Transverse colon (tissue), 4 donors: ENCODE data around the gene SLC31A2. TPM values are rescaled to one million over a fixed set of nuclear protein-coding genes. Genes with fewer than 3 reads are reported as not detected.

Experiments used
- DNase-seq: peaks from one replicate; pipeline ENCODE4 v3.0.0-alpha.2; 2019
- H3K27ac ChIP-seq, 4 donors: fragments of 200-600 bp; sonication (generic); 2 replicates each; pipeline ENCODE4 v1.5.1; 2016 to 2018; ENCODE audit warnings: inconsistent platforms in 4 of 4
- H3K27me3 ChIP-seq: fragments of 200-600 bp; sonication (generic); 2 replicates; pipeline ENCODE4 v1.5.1; 2017; ENCODE audit warnings: inconsistent platforms
- H3K36me3 ChIP-seq, 4 donors: fragments of 200-600 bp; sonication (generic); 2 replicates each; pipeline ENCODE4 v1.5.1; 2017 to 2019; ENCODE audit warnings: inconsistent platforms in 4 of 4
- H3K4me1 ChIP-seq, 4 donors: fragments of 200-600 bp; sonication (generic); 2 replicates each; pipeline ENCODE4 v1.5.1; 2017 to 2020; ENCODE audit warnings: inconsistent platforms in 4 of 4
- H3K4me3 ChIP-seq, 4 donors: fragments of 200-600 bp; sonication (generic); 1 replicate in 1 of 4; 2 replicates in 3 of 4; pipeline versions ENCODE4 v1.5.1 to v1.6.1; 2017 to 2019; ENCODE audit warnings: inconsistent platforms in 4 of 4
- H3K9me3 ChIP-seq, 2 donors: fragments of 200-600 bp; sonication (generic); 2 replicates each; pipeline ENCODE4 v1.5.1; 2017 to 2019; ENCODE audit warnings: inconsistent platforms in 2 of 2
- EP300 ChIP-seq: sonication (generic); formaldehyde crosslinking; IDR thresholded peaks from one replicate; pipeline ENCODE4 v1.6.1; 2017; ENCODE audit warnings: antibody characterized with exemption, low read depth
- POLR2A ChIP-seq: fragments of 450-650 bp; IDR thresholded peaks from one replicate; pipeline ENCODE4 v1.6.1; 2016; ENCODE audit warnings: antibody characterized with exemption, mild to moderate bottlenecking, moderate library complexity
- POLR2AphosphoS5 ChIP-seq, 3 donors: sonication (generic); formaldehyde crosslinking; IDR thresholded peaks; one replicate each; pipeline ENCODE4 v1.6.1; 2016; ENCODE audit warnings: antibody characterized with exemption in 3 of 3
- WGBS, 2 donors: methylation state at CpG; one replicate each; pipeline ENCODE4 v1.1.5; 2018; ENCODE audit warnings: low coverage in 1 of 2; 5-methylcytosine and 5-hydroxymethylcytosine counted together
- in situ Hi-C, 4 donors: fragments of 200-750 bp; cut with MboI; loops; one replicate each; pipeline versions ENCODE4 v1.15.0 to v1.15.1; 2017; ENCODE audit warnings: low sequenced_read_pairs in 3 of 4, low pct_ligation_motif_present in 1 of 4, low pct_unique_long_range_greater_than_20kb in 1 of 4
- intact Hi-C: fragments of 100-400 bp; cut with DNase I; formaldehyde crosslinking; loops from one replicate; pipeline ENCODE4 v1.15.1; 2023; ENCODE audit warnings: low total_unique reads
- total RNA-seq, 4 donors: library from RNA; depleted of rRNA; stranded (reverse); fragments of >200 nt; gene quantifications; one replicate each; pipeline ENCODE4 v1.1.0, GENCODE V29; 2016
- TF ChIP-seq, protein P1 (sequence below), 5 experiments: fragments of 200-600 bp in 3 of 5; fragments of 450-650 bp in 2 of 5; sonication (generic) in 3 of 5; IDR thresholded peaks; 1 replicate in 2 of 5; 2 replicates in 3 of 5; pipeline ENCODE4 v1.5.1; 2016 to 2017; ENCODE audit warnings: antibody characterized with exemption in 5 of 5, inconsistent platforms in 3 of 5, mild to moderate bottlenecking in 2 of 5, moderate library complexity in 1 of 5

SLC31A2 gene
- total RNA-seq, 4 donors from 2014 or later = 4.4 to 81.6 (median 40.3) TPM

- Histone ChIP-seq H3K4me1 (no peaks in the 10 kb centered on the region), H3K27me3 (no peaks in the 10 kb centered on the region), H3K9me3 (no peaks in the 10 kb centered on the region), H3K27ac (no peak overlapping the region), H3K4me3 (no peak overlapping the region), H3K36me3 (peaks cover 0 to 83% (median 33%) of the 10 kb centered on the region in 4 donors)
- no peak for DNase-seq
- TF ChIP-seq POLR2AphosphoS5 (IDR thresholded peaks at IDR 0.05) = no peak
- TF ChIP-seq POLR2A = no peak
- TF ChIP-seq, protein P1, sequence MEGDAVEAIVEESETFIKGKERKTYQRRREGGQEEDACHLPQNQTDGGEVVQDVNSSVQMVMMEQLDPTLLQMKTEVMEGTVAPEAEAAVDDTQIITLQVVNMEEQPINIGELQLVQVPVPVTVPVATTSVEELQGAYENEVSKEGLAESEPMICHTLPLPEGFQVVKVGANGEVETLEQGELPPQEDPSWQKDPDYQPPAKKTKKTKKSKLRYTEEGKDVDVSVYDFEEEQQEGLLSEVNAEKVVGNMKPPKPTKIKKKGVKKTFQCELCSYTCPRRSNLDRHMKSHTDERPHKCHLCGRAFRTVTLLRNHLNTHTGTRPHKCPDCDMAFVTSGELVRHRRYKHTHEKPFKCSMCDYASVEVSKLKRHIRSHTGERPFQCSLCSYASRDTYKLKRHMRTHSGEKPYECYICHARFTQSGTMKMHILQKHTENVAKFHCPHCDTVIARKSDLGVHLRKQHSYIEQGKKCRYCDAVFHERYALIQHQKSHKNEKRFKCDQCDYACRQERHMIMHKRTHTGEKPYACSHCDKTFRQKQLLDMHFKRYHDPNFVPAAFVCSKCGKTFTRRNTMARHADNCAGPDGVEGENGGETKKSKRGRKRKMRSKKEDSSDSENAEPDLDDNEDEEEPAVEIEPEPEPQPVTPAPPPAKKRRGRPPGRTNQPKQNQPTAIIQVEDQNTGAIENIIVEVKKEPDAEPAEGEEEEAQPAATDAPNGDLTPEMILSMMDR (IDR thresholded peaks at IDR 0.05) = no peak
- no peak for TF ChIP-seq EP300
- intact Hi-C loops = no loop called here
- in situ Hi-C loops = no loop called here
- WGBS, 2 donors = 94% methylated on average over 2 of the region's 2 CpGs; no CpG with 5 or more reads in 1 of the 2 donors
These were observed 26.4 kb downstream of the SLC31A2 start for GRCh38 chr9:113177251-113177650.

- Histone ChIP-seq H3K27ac (no peak overlapping the region), H3K4me1 (no peaks in the 10 kb centered on the region), H3K4me3 (no peak overlapping the region), H3K9me3 (no peaks in the 10 kb centered on the region), H3K27me3 (no peaks in the 10 kb centered on the region), H3K36me3 (peaks cover 0 to 83% (median 33%) of the 10 kb centered on the region in 4 donors)
- TF ChIP-seq, protein P1 (IDR thresholded peaks at IDR 0.05) = no peak
- TF ChIP-seq EP300 (no peak), POLR2A (no peak), POLR2AphosphoS5 (IDR thresholded peaks at IDR 0.05) (no peak)
- in situ Hi-C loops = no loop called here
- intact Hi-C loops = no loop called here
- DNase-seq = no peak
- WGBS, 2 donors = 67% methylated on average over 1 of the region's 1 CpG; no CpG with 5 or more reads in 1 of the 2 donors
These were observed 27.3 kb downstream of the SLC31A2 start for GRCh38 chr9:113178087-113178486.

DNA sequence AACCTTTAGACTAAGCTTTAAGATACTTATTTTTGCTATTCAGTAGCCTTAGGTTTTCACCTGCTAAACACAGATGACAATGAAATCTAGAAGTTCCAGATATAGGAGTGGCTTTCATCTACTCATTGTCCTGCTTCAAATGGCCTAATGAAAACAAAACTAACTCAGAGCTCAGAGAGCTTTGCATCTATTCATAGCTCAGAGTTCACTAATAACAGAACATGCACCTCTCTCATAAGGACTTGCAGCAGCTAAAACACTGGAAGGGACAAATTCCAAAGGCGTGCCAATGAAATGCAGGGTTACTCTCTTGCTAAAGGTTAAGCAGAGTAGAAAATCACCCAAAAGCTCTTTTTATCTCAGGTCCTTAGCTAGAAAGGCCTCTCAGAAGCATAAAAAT lies 29.0 kb downstream of the SLC31A2 start:
- H3K27me3 ChIP-seq = no peaks in the 10 kb centered on the region
- H3K4me3 ChIP-seq = no peak overlapping the region
- peaks cover 0 to 85% (median 37%) of the 10 kb centered on the region in 4 donors for H3K36me3 ChIP-seq
- no peaks in the 10 kb centered on the region for H3K9me3 ChIP-seq
- no peak overlapping the region for H3K27ac ChIP-seq
- intact Hi-C loops (no loop called here), in situ Hi-C loops (no loop called here)
- no peaks in the 10 kb centered on the region for H3K4me1 ChIP-seq
- 63 to 88% methylated on average over 1 of the region's 1 CpG for WGBS, 2 donors
- no peak for DNase-seq
- TF ChIP-seq EP300 (no peak), POLR2AphosphoS5 (IDR thresholded peaks at IDR 0.05) (no peak), POLR2A (no peak)
- TF ChIP-seq, protein P1 (IDR thresholded peaks at IDR 0.05) = no peak

DNA sequence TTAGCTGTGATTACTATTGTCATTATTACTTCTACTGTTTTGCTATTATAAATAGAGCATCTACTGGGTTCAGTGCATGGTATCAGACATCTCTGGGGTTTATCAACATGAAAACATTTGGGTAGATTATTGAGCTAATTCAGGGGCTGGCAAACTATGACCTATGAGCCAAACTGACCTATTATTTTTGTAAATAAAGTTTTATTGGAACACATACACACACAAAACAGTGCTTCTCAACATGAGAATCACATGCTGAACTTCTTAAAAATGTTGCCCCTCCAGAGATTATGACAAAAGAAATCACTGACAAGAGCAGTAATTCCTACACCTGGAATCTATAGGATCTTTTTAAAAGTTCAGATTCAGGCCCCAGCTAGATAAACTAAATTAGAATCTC lies 30.4 kb downstream of the SLC31A2 start:
- H3K4me3 ChIP-seq = no peak overlapping the region
- H3K27ac ChIP-seq = no peak overlapping the region
- H3K27me3 ChIP-seq = no peaks in the 10 kb centered on the region
- peaks cover 0 to 89% (median 43%) of the 10 kb centered on the region in 4 donors for H3K36me3 ChIP-seq
- intact Hi-C loops (no loop called here), in situ Hi-C loops (no loop called here)
- no peaks in the 10 kb centered on the region for H3K4me1 ChIP-seq
- DNase-seq = no peak
- H3K9me3 ChIP-seq = no peaks in the 10 kb centered on the region
- TF ChIP-seq, protein P1 (IDR thresholded peaks at IDR 0.05) = no peak
- TF ChIP-seq EP300 = no peak
- no peak for TF ChIP-seq POLR2A
- TF ChIP-seq POLR2AphosphoS5 (IDR thresholded peaks at IDR 0.05) = no peak
